Erythroblast (primary cell): ENCODE results near the gene PAH.

Source experiments
- GATA1 ChIP-seq: IDR thresholded peaks from 2 replicates; pipeline ENCODE4 v1.6.1; 2011; ENCODE audit warnings: low read depth, mild to moderate bottlenecking, control low read depth, low read length, moderate library complexity
- POLR2A ChIP-seq: IDR thresholded peaks from 2 replicates; pipeline ENCODE4 v1.6.1; 2011; ENCODE audit warnings: mild to moderate bottlenecking, low read length

DNA sequence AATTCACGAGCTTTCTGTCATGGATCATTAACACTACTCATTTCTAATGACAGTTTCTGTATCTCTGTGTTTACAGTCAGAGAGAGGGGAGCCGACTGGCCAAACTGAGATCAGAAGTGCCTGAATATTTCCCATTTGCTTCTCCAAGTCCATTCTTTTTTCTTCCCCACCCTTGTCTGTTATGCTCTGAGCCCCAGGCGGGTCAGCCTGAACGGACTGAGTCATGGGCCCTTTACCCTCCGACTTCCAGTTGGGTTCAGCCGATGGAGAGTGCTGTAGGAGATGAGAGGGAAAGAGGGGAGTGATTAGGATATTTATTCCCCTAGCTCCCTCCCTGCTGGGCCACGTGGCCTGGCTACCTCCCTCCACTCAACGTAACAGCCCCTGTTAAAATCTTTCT, 104.7 kb downstream of the PAH start:
- TF ChIP-seq POLR2A (no peak), GATA1 (no peak)
